GM21717 (cell line): ENCODE measurements around the gene DOCK1.
"Not testable (repeated sequence)": the region's sequence is repeated elsewhere in the genome, so short reads cannot be mapped to it uniquely, and the experiment has no call there.

Experiments
- ATAC-seq: cut with Tn5 transposase; IDR thresholded peaks from one replicate; pipeline ENCODE4 v1.9.1; 2021; ENCODE audit warnings: mild to moderate bottlenecking, moderate library complexity; ENCODE audit not compliant: unreplicated experiment

The DOCK1 gene

DNA sequence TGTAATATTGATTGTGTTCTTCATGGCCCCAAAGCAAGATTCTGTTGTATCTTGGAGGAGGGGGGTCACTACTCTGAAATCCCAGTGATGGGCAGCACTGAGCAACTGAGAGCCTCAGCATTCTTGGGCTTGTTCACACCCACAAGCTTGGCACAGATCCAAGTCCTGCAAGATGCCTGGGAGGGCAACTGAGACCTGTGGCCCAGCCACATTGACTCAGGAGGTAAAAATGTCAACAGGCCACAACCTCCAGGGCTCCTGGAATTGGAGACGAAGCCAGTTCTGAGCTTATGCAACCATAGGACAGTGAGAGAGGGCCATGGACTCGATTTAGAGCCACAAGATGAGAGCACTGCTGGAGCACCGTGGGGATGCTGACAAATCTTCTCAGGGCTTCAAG lies 3.1 kb upstream of the DOCK1 start:
- ATAC-seq, result no peak

DNA sequence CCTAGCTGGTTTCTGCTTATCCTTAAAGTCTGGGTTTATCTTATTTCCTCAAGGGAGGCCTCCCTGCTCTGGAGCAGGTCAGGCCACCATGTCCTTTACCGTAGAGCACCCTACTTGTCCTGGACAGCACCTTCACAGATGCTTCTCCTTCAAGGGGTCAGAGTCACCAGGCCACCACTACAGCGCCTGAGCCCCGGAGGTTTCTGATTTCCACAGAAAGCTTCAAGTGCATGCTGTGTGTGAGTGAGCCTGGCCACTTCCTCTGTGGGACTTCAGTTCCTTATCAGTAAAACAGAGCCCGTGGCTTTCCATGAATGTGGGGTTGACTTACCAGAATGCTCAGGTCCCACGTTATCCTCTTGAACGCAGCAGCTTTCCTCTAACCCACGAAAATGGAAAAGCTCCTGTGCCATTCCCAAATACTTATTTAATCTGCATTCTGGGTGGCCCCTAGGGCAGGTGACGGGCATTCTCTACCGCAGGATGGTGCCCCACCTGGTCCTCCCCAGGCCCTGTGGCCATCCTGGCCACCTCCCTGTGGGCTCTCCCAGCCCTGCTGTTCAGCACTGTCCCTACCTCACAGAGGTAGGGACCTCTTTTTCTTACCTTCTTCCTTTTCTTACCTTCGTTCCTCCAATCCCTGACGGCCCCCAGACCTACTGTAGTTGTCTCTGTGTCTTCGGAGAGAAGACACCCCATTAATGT lies 1.4 kb upstream of the DOCK1 start:
- ATAC-seq, result no peak

DNA sequence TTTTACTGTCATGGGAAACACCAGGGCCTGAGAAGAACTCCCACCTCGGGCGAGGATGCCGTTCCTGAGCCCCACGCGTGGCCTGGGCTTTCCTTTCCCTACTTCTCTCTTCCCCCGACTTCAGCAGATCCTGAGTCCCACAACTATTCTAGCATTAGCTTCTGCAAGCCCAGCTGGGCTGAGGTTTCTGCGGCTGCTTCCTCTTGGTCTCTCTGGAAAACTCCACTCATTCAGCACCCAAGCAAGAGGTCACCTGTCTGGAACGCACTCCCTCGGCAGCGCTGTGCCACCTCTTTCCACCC lies 761 bp upstream of the DOCK1 start:
- no peak for ATAC-seq

DNA sequence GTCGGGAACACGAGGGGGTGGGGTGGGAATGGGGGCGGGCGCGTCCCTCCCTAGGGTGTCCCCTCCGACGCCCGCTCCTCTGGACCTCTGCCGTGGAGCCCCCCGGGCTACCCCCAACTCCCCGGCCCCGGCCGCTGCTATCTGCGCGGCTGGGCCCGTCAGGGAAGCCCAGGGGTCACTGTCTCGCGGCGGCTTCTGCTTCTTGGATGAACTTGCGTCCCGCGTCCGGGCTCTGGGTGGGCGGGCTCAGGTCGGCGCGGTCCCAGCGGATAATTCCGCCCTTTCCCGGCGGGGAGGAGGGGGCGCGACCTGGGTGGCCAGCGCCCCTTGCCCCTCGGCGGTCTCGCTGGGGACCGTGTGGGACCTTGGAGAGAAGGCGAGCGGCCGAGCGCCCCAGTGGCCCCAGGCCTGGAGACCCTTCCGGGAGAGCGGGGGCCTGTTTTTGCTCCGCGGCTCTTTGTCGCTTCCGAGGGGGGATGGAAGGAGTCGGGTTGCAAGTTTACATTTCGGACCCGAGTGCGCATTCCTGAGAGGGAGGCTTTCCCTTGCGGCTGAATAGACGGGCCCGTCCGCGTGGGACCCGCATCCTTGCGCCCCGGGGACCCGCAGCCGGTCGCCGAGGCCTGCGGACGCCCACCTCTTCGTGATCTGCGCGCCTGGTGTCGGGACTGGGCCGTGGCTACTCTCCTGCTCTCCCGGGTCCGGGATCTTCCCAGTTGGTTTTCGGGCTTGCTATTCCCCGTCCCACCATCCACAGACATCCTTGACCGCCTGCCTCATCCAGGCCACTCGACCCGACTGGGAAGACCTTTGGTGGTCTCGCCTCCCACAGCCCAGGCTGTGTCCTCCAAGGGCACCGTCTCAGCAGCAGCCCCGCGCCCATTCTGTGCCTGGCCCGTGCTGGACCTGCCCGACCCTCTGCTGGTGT lies 812 bp downstream of the DOCK1 start:
- no peak for ATAC-seq

DNA sequence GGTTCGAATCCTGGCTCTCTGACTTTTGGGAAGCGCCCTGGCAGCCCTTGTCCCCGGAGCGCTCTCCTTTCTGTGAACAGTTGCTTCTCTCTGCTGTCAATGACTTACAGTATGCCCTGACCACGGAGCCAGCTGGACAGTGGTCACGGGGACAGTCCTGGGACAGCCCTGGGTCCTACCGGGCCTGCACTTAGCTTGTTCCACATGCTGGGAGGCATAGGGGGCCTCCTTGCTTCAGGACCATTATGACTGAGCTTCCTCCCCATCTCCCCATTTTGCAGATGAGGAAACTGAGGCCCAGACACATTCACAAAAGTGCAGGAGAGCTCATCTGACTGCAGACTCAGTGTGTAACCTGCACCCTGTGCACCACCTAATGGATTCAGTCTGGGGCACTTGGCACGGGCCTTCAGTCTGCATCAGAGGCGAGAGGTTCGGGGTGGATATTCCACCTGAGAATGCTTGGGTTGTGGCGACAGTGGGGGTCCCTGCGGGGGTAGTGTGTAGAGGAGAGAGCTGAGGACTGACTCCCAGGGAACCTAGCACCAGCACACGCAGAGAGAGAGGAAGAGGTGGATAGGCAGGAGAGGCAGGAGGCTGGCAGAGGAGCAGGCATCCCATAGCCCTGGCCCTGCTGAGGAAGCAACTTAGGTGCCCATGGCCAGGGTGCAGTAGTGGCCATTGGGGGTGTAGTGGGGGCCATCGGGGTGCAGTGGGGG lies 1.6 kb downstream of the DOCK1 start:
- no peak for ATAC-seq

DNA sequence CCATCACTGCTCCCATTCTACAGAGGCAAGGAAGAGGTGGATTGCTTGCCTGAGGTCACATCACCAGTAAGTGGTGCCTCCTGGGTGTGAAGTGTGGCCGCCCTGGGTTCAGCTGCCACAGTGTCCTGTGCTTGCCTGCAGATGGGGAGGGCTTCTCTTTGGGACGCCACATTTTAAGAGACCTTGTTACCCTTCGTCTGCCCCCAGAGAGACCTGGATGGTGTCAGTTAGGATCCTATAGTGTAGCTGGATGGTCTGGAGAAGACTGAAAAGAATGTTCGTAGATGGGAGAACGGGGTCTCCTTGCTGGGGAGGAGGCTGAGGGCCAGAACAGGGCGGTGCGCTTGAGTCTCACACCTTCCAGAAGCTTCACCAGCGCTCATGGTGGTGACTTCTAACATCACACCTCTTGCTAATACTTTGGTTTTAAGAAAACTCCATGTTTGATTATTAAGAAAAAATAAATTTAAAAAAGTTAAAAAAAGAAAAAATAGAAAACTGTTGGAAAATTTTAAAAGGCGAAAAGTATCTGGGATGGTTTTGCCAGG lies 2.3 kb downstream of the DOCK1 start:
- ATAC-seq, result no peak

DNA sequence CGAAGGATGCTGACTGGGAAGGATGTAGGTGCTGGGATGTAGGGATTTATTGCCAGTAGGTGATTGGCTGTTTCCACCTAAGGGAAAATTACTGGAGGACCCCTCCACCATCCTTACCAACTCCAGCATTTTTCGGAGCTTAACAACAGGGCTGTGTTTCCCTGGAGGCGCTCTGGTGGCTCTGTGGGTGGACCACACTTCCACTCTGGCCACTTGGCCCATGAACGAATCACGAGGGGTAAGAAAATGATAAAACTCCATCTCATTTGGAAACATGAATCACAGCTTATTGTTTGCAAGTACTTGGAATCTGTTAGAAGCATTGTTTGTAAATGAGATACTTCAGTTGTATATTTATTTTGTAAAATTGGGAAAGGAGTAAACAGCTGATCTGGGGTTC lies 3.0 kb downstream of the DOCK1 start:
- ATAC-seq, result no peak

DNA sequence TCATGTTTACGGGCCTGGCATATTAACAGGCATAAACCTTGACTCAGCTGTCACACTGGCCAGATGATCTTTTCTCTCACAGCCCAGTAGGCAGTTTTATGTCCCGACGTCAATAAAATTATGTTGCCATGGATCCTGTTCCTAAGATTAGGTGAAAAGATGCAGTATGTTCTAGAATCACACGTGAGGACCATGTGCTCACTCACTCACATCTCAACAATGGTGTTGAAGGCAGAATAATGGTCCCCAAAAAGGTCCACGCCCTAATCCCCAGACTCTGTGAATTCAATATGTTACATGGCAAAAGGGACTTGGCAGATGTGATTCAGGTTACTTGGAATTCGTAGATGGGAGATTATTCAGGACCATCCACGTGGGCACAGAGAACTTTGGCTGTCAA lies 3.5 kb downstream of the DOCK1 start:
- ATAC-seq, result no peak

DNA sequence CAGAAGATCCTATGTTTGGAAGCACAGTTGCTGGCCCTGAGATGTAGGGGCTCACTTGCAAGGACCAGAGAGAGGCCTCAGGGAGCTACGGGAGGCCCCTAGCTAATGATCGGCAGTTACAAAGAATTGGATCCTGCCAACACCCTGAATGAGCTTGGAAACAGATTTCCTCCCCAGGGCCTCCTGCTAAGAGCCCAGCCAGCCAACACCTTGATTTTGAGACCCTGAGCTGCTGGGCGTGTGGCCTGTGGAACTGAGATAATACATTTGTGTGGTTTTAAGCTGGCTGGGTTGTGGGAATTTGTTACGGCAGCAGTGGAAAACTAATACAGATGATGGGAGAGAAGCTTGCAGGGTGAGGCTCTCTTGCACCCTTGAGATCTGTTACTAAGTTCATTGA lies 3.9 kb downstream of the DOCK1 start:
- ATAC-seq, result no peak

DNA sequence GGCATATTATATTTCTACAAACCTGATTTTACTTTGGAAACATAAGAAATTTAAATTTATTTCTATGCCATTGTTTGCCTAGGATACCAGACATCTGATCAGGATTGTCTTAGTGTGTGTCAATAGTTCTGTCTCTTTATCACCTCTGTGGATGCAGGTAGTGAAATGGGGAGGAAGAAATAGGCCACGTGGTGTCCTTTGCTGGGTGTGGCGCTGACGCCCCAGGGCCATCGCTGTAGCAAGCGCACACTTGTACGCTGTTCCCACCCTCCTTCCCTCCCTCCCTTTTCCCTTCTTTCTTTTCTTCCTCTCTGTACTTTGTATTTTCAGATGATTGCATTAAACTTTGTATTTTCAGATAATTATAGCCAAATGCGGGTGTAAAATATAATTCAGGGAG lies 5.0 kb downstream of the DOCK1 start:
- ATAC-seq, result no peak

DNA sequence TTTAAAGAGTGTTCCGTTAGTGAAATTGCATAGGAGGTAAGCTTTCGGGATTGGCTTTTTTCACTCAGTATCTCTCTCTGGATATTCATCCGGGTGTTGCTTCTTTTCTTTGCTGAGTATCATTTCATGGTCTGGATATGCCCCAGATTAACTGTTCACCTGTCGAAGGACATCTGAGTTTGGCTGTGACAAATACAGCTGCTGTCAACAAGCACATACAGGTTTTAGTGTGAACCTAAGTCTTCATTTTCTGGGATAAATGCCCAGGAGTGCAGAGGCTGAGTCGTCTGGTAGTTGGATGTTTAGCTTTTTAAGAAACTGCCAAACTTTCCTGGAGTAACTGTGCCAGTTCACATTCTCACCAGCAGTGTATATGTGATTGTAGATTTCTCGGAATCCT lies 5.6 kb downstream of the DOCK1 start:
- ATAC-seq, result no peak

DNA sequence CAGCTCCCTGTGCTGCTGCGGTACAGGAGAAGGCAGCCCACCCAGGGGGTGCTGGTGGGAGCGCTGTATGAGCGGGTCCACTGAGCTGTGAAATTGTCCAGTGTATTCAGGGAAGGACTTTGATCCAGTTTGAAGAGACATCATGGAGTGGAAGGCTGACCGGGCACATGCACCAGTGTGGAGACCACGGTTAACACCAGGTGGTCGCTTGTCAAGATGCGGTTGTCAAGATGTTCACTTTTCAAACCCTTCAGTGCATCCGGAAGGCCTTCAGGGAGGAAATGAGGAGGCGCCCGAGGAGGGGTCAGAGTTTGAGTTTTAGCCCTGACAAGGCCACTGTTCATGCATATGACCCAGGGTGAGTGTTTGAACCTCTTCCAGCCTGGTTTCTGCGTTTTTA lies 6.1 kb downstream of the DOCK1 start:
- no peak for ATAC-seq

DNA sequence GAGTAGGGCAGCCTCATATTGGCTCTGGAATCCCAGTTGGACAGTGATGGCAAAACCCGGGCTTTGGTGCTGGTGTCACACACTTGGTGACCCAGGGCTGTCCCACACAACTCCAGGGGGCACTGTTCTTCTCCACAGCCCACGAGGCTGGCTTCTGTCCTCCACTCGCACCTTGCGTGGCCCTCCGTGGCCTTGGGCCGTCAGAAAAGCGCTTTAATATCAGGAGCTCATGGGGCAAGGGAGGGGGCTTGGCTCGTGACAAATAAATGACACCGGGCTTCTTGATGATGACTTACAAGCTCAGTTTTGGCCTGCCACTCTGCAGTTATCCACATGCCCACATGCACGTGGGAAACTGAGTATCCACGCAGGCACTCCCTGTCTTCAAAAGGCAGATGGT lies 8.1 kb downstream of the DOCK1 start:
- no peak for ATAC-seq

DNA sequence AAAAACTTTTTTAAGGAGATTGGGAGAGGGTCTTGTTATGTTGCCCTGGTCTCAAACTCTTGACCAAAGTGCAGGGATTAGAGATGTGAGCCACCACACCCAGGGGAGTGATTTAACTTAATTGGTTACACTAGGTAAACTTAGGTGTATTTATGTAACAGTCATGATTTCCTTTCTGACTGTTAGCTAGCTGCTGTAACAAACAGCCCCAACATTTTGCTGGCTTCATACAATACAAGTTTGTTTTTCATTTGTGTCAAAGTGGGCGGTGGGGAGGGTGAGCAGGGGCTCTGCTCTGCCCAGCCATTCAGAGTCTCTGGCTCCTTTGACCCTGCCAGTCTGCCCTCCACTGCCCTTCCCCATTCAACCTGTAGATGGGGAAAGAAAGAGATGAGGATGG lies 9.3 kb downstream of the DOCK1 start:
- no peak for ATAC-seq

DNA sequence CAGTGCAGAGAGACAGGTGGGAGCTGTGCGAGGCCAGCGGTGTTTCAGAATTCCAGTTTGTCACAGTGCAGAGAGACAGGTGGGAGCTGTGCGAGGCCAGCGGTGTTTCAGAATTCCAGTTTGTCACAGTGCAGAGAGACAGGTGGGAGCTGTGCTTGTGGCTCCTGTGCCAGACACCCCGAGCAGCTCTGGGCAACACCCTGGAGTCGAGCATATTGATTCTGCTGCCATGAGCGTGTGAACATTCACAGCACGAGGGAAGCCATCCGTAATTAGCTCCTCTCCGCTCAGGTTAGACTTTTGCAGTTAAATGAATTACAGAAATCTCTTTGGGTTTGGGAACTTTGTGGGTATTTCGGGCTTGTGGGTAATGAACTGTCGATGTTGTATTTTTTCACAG lies 11.7 kb downstream of the DOCK1 start:
- not testable (repeated sequence) for ATAC-seq

DNA sequence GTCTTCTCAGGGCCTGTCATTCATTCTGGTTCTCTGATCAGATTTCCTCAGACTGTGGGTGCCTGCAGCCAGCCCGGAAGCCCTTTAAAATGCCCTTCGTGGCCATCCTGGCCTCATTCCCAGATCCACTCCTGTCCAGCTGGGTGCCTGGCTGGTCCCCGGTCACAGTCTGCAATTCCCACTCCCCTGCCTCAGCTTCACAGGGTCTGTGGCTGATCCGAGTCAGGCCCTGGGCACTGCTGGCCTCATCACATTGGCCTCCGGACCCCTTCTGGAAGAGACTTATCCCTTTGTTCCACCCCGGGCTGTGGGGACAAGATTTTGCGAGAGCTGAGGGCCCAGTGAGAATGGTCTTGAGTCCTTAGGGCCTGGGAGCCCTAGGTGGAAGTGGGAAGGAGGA lies 12.1 kb downstream of the DOCK1 start:
- no peak for ATAC-seq

DNA sequence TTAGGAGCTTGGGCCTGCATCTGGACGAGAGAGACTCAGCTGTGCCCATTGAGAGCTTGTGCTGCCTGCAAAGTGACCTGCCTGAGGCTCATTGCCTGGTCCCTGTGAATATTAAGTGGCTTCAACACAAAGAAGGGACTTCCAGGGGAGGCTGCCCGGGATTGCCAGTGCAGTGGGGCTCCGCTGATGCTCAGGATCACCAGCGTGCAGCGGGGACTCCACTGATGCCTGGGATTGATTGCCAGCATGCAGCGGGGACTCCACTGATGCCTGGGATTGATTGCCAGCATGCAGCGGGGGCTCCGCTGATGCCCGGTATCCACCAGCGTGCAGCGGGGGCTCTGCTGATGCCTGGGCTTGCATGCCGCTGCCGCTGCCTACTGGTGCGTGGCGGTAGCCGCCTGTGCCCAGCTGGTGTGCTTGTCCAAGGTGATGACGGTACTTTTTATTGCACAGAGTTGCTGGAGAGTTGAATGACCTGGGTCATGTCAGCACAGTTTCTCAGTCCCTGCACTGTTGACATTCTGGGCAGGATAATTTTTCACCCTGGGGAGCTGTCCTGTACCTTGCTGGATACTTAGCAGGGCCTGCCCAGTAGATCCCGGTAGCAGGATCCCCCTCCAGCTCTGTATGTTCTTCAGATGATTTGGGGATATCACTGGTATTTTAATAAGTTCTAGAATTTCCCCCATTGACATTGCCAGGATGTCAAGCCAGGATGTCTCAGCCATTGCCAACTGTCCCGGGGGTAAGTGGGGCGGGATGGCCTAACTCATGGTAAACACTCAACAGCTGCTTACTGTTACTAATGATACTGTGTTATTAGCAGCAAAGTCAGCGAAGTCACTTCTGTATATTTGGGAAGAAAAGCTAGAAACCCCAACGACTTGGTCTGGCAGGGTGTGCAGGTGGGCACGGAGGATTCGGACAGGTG lies 13.0 kb downstream of the DOCK1 start:
- no peak for ATAC-seq

DNA sequence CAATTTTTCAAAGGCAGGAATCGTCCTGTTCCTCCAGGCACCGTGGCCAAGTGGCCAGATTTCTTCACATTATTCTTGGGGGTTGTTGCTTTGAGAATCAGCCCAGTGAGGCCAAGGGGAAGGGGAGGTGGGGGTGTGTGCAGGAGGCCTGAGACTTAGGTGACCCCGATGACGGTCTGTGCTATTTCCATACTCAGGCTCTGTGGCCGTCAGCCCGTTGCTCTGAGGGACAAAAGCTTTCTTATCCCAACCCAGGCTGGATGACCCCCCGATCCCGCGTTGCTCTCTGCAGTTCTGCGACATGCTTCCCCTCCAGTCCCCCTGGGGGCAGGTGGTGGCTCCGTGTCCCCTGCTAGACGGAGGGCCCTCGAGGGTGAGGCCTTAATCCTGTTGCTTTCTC lies 14.2 kb downstream of the DOCK1 start:
- no peak for ATAC-seq

DNA sequence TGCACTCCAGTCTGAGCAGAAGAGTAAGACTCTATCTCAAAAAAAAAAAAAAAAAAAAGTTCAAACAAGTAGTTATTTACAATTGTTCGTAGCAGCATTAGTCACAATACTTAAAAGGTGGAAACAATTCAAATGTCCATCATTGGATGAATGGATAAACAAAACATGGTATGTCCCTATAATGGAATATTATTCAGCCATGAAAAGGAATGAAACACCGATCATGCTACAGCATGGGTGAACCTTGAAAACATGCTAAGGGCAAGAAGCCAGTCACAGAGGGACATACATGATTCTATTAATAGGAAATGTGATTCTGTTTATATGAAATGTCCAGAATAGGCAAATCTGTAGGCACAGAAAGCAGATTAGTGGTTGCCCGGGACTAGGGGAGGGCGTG lies 15.9 kb downstream of the DOCK1 start:
- ATAC-seq, result no peak

DNA sequence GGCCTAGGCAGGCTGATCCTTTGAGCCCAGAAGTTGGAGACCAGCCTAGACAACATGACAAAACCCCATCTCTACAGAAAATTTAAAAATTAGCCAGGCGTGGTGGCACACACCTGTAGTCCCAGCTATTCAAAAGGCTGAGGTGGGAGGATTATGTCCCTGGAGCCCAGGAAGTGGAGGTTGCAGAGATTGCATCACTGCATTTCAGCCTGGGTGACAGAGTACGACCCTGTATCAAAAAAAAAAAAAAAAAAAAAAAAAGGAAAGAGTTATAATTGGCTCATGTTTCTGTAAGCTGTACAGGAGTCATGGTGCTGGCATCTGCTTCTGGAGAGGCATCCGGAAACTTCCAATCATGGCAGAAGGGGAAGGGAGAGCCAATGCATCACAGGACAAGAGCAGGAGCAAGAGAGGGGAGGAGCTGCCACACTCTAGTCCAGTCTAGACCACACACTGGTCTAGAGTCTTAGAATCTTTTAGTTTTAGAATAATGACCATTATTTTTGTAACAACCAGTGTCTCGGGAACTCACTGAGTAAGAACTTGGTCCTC lies 16.8 kb downstream of the DOCK1 start:
- ATAC-seq, result no peak
